Activated CD4-positive, alpha-beta T cell treated with anti-CD3 and anti-CD28 coated beads for 36 hours (primary cell): ENCODE measurements around the gene PDGFB. TPM values are rescaled to one million over a fixed set of nuclear protein-coding genes. Genes with fewer than 3 reads are reported as not detected.
A peak's percentile ranks its signal among the peaks of the same experiment; 100 is the strongest.

ENCODE experiments used
- ATAC-seq: fragments of 200-7000 bp; cut with Tn5 transposase; one replicate; pipeline ENCODE4 v1.10.0; 2021; ENCODE audit warnings: mild to moderate bottlenecking, moderate library complexity
- CTCF ChIA-PET: fragments of 350-600 bp; sonication (Branson Sonifier 250); formaldehyde crosslinking; loops from one replicate; lab custom pipeline; 2021; ENCODE audit warnings: antibody characterized with exemption; lab: Charles Lee
- POLR2A ChIA-PET: fragments of 350-600 bp; sonication (Branson Sonifier 250); formaldehyde crosslinking; loops from one replicate; lab custom pipeline; 2021; ENCODE audit warnings: antibody characterized with exemption, inconsistent platforms; lab: Charles Lee
- DNase-seq: peaks from one replicate; pipeline ENCODE4 v3.0.0-alpha.2; 2020
- H3K27ac Mint-ChIP-seq: one replicate; pipeline ENCODE4 v1.8.0; 2021; ENCODE audit warnings: mixed read lengths
- H3K27me3 Mint-ChIP-seq: one replicate; pipeline ENCODE4 v1.8.0; 2021; ENCODE audit warnings: mixed read lengths
- H3K36me3 Mint-ChIP-seq: one replicate; pipeline ENCODE4 v1.8.0; 2021; ENCODE audit warnings: low read depth, mixed read lengths
- H3K4me1 Mint-ChIP-seq: one replicate; pipeline ENCODE4 v1.8.0; 2021; ENCODE audit warnings: mixed read lengths
- H3K4me3 Mint-ChIP-seq: one replicate; pipeline ENCODE4 v1.8.0; 2021; ENCODE audit warnings: mild to moderate bottlenecking, moderate library complexity, mixed read lengths
- H3K9me3 Mint-ChIP-seq: one replicate; pipeline ENCODE4 v1.8.0; 2021; ENCODE audit warnings: low read depth, mixed read lengths
- intact Hi-C, 2 experiments: fragments of 100-400 bp; cut with DNase I in 1 of 2; cut with micrococcal nuclease in 1 of 2; formaldehyde crosslinking; loops; one replicate each; pipeline versions ENCODE4 v1.14.2 to v1.15.1; 2022 to 2024; cut with DNase I, micrococcal nuclease
- total RNA-seq, 2 experiments: library from RNA; stranded (reverse); gene quantifications; one replicate each; pipeline ENCODE4 v1.2.3, GENCODE V29; 2021

Gene PDGFB
- total RNA-seq, 2 experiments from 2014 or later = 2.5 to 3.4 TPM

- ChIA-PET POLR2A (no interaction called here), CTCF (interaction anchor here (0.7 kb wide), 1 partner anchor 60 kb away, joined by 5 read pairs; no protein-coding TSS in a partner anchor)
- DNase-seq = no peak
- Mint-ChIP-seq H3K9me3 (no peaks in the 10 kb centered on the region), H3K27me3 (peaks cover 19% of the 10 kb centered on the region), H3K27ac (no peak overlapping the region), H3K36me3 (no peaks in the 10 kb centered on the region), H3K4me3 (no peak overlapping the region), H3K4me1 (peaks cover 5% of the 10 kb centered on the region)
- intact Hi-C loops = no loop called here
- ATAC-seq = no peak
Measured at GRCh38 chr22:39212721-39213376, 31.9 kb downstream of the PDGFB start.

- intact Hi-C loops = no loop called here
- POLR2A ChIA-PET = no interaction called here
Measured at GRCh38 chr22:39209756-39210155, 35.0 kb downstream of the PDGFB start.

GRCh38 chr22:39208013-39208680 lies 36.6 kb downstream of the PDGFB start:
- H3K27ac Mint-ChIP-seq = no peak overlapping the region
- intact Hi-C loops = no loop called here
- H3K9me3 Mint-ChIP-seq = no peaks in the 10 kb centered on the region
- POLR2A ChIA-PET = no interaction called here
- DNase-seq (no peak), ATAC-seq (no peak)
- H3K36me3 Mint-ChIP-seq = no peaks in the 10 kb centered on the region
- no peak overlapping the region for H3K4me3 Mint-ChIP-seq
- CTCF ChIA-PET = interaction anchor here (0.6 to 1.1 kb wide), 2 partner anchors 8 to 1178 kb away, joined by 3 to 4 read pairs; no protein-coding TSS in a partner anchor
- H3K4me1 Mint-ChIP-seq = peaks cover 26% of the 10 kb centered on the region
- H3K27me3 Mint-ChIP-seq = peaks cover 8% of the 10 kb centered on the region

More at GRCh38 chr22:39209756-39210155, 35.0 kb downstream of the PDGFB start:
- CTCF ChIA-PET = interaction anchor here (0.9 to 1.2 kb wide), 2 partner anchors 23 to 31 kb away, joined by 3 to 5 read pairs; no protein-coding TSS in a partner anchor
- no peak for ATAC-seq
- no peak overlapping the region for H3K27ac Mint-ChIP-seq
- no peak overlapping the region for H3K4me3 Mint-ChIP-seq
- H3K9me3 Mint-ChIP-seq = no peaks in the 10 kb centered on the region
- H3K4me1 Mint-ChIP-seq = peaks cover 26% of the 10 kb centered on the region
- no peak for DNase-seq
- H3K36me3 Mint-ChIP-seq = no peaks in the 10 kb centered on the region
- peaks cover 15% of the 10 kb centered on the region for H3K27me3 Mint-ChIP-seq

- H3K27me3 Mint-ChIP-seq = peaks cover 2% of the 10 kb centered on the region
- no peaks in the 10 kb centered on the region for H3K9me3 Mint-ChIP-seq
- peaks cover 26% of the 10 kb centered on the region for H3K4me1 Mint-ChIP-seq
- H3K4me3 Mint-ChIP-seq = no peak overlapping the region
- intact Hi-C loops = no loop called here
- POLR2A ChIA-PET = interaction anchor here (0.7 kb wide), 1 partner anchor 109 kb away, joined by 4 read pairs; no protein-coding TSS in a partner anchor
- DNase-seq (no peak), ATAC-seq (no peak)
- CTCF ChIA-PET = interaction anchor here (0.6 to 1.1 kb wide), 3 partner anchors 9 to 1177 kb away, joined by 3 to 4 read pairs (median 3); no protein-coding TSS in a partner anchor
- no peaks in the 10 kb centered on the region for H3K36me3 Mint-ChIP-seq
- H3K27ac Mint-ChIP-seq = no peak overlapping the region
Measured at GRCh38 chr22:39207141-39208012, 37.4 kb downstream of the PDGFB start.

GRCh38 chr22:39206491-39206890 lies 38.3 kb downstream of the PDGFB start:
- POLR2A ChIA-PET = interaction anchor here (0.6 to 0.7 kb wide), 2 partner anchors 33 to 110 kb away, joined by 3 to 4 read pairs; no protein-coding TSS in a partner anchor
- DNase-seq = no peak
- no peak for ATAC-seq
- intact Hi-C loops = no loop called here
- Mint-ChIP-seq H3K4me3 (no peak overlapping the region), H3K27me3 (peaks cover 2% of the 10 kb centered on the region), H3K9me3 (no peaks in the 10 kb centered on the region), H3K4me1 (peaks cover 26% of the 10 kb centered on the region), H3K36me3 (no peaks in the 10 kb centered on the region), H3K27ac (no peak overlapping the region)
- CTCF ChIA-PET = interaction anchor here (0.8 kb wide), 1 partner anchor 24 kb away, joined by 3 read pairs; no protein-coding TSS in a partner anchor

GRCh38 chr22:39205344-39206021 lies 39.3 kb downstream of the PDGFB start:
- ChIA-PET POLR2A (no interaction called here), CTCF (interaction anchor here (0.8 to 1.1 kb wide), 3 partner anchors 12 to 101 kb away, joined by 3 read pairs; no protein-coding TSS in a partner anchor)
- H3K36me3 Mint-ChIP-seq = no peaks in the 10 kb centered on the region
- H3K4me3 Mint-ChIP-seq = no peak overlapping the region
- peaks cover 2% of the 10 kb centered on the region for H3K27me3 Mint-ChIP-seq
- DNase-seq = peak; percentile 58
- peaks cover 26% of the 10 kb centered on the region for H3K4me1 Mint-ChIP-seq
- intact Hi-C loops = no loop called here
- no peak overlapping the region for H3K27ac Mint-ChIP-seq
- no peaks in the 10 kb centered on the region for H3K9me3 Mint-ChIP-seq
- ATAC-seq = peak; percentile 96

- ChIA-PET POLR2A (no interaction called here), CTCF (interaction anchor here (0.6 to 1.1 kb wide), 5 partner anchors 11 to 109 kb away, joined by 3 to 5 read pairs (median 3); partner anchors contain the start of gene CBX7)
- Mint-ChIP-seq H3K27ac (no peak overlapping the region), H3K27me3 (peaks cover 2% of the 10 kb centered on the region), H3K4me1 (peaks cover 26% of the 10 kb centered on the region), H3K36me3 (no peaks in the 10 kb centered on the region), H3K9me3 (no peaks in the 10 kb centered on the region), H3K4me3 (no peak overlapping the region)
- DNase-seq = no peak
- intact Hi-C loops = no loop called here
- no peak for ATAC-seq
Measured at GRCh38 chr22:39204216-39204615, 40.6 kb downstream of the PDGFB start.

- ChIA-PET POLR2A (no interaction called here), CTCF (no interaction called here)
- ATAC-seq (no peak), DNase-seq (no peak)
- intact Hi-C loops = no loop called here
- no peaks in the 10 kb centered on the region for H3K9me3 Mint-ChIP-seq
- no peak overlapping the region for H3K27ac Mint-ChIP-seq
- no peaks in the 10 kb centered on the region for H3K36me3 Mint-ChIP-seq
- peaks cover 2% of the 10 kb centered on the region for H3K27me3 Mint-ChIP-seq
- H3K4me3 Mint-ChIP-seq = no peak overlapping the region
- H3K4me1 Mint-ChIP-seq = no peaks in the 10 kb centered on the region
Measured at GRCh38 chr22:39197578-39197977, 47.2 kb downstream of the PDGFB start.

- ATAC-seq = no peak
- intact Hi-C loops = no loop called here
- no peak for DNase-seq
- H3K27ac Mint-ChIP-seq = no peak overlapping the region
- H3K9me3 Mint-ChIP-seq = no peaks in the 10 kb centered on the region
- ChIA-PET POLR2A (no interaction called here), CTCF (no interaction called here)
- no peaks in the 10 kb centered on the region for H3K36me3 Mint-ChIP-seq
- peaks cover 2% of the 10 kb centered on the region for H3K27me3 Mint-ChIP-seq
- H3K4me3 Mint-ChIP-seq = no peak overlapping the region
- H3K4me1 Mint-ChIP-seq = no peaks in the 10 kb centered on the region
Measured at GRCh38 chr22:39194098-39194497, 50.7 kb downstream of the PDGFB start.

- POLR2A ChIA-PET = no interaction called here
- no peak overlapping the region for H3K4me3 Mint-ChIP-seq
- DNase-seq = no peak
- H3K27ac Mint-ChIP-seq = no peak overlapping the region
- ATAC-seq = no peak
- H3K27me3 Mint-ChIP-seq = peaks cover 2% of the 10 kb centered on the region
- H3K4me1 Mint-ChIP-seq = no peaks in the 10 kb centered on the region
- CTCF ChIA-PET = interaction anchor here (1.0 kb wide), 1 partner anchor 34 kb away, joined by 3 read pairs; no protein-coding TSS in a partner anchor
- no peaks in the 10 kb centered on the region for H3K9me3 Mint-ChIP-seq
- H3K36me3 Mint-ChIP-seq = no peaks in the 10 kb centered on the region
- intact Hi-C loops = no loop called here
Measured at GRCh38 chr22:39188809-39189208, 56.0 kb downstream of the PDGFB start.
